Testis (tissue), 2 donors: ENCODE measurements around the gene RPUSD4.

ENCODE experiments used
- CTCF ChIP-seq, 3 experiments: fragments of 450-650 bp in 2 of 3; fragments of 200-600 bp in 1 of 3; sonication (generic) in 1 of 3; IDR thresholded peaks; one replicate each; pipeline ENCODE4 v1.5.1; 2016 to 2019; ENCODE audit warnings: antibody characterized with exemption in 3 of 3, mild to moderate bottlenecking in 2 of 3, moderate library complexity in 1 of 3
- POLR2A ChIP-seq: fragments of 450-650 bp; IDR thresholded peaks from one replicate; pipeline ENCODE4 v1.6.1; 2017; ENCODE audit warnings: antibody characterized with exemption, mild to moderate bottlenecking, moderate library complexity

- TF ChIP-seq CTCF (IDR thresholded peaks at IDR 0.05), result no peak
- no peak for TF ChIP-seq POLR2A
Measured at GRCh38 chr11:126176853-126177470, 34.5 kb downstream of the RPUSD4 start.
